A673 (cell line): Measurements from ENCODE around the gene ENOX1. TPM values are rescaled to one million over a fixed set of nuclear protein-coding genes. Genes with fewer than 3 reads are reported as not detected.

ENCODE experiments used
- BruUV-seq: library from RNA; stranded (reverse); fragments of 400-500 nt; replicated peaks from 2 replicates; lab custom pipeline; 2021; lab: Mats Ljungman, UMichigan
- CTCF ChIA-PET: fragments of 300-600 bp; sonication (Branson Sonifier 250); formaldehyde crosslinking; loops from one replicate; lab custom pipeline; 2022; ENCODE audit warnings: antibody characterized with exemption; lab: Charles Lee
- POLR2A ChIA-PET: fragments of 300-600 bp; sonication (Branson Sonifier 250); formaldehyde crosslinking; loops from one replicate; lab custom pipeline; 2022; ENCODE audit warnings: antibody characterized with exemption; ENCODE audit not compliant: low non-redundant PET; lab: Charles Lee
- DNase-seq: peaks from one replicate; pipeline ENCODE4 v3.0.0-alpha.2; 2015; ENCODE audit warnings: low spot score
- H3K27ac ChIP-seq: fragments of 200-600 bp; sonication (generic); 2 replicates; pipeline ENCODE4 v1.5.1; 2016; ENCODE audit warnings: mixed run types, low read depth, mild to moderate bottlenecking, mixed read lengths, antibody characterized with exemption, low read length; ENCODE audit not compliant: poor library complexity, severe bottlenecking
- H3K27me3 ChIP-seq: fragments of 200-600 bp; sonication (generic); replicated peaks from 2 replicates; pipeline ENCODE4 v1.6.1; 2017; ENCODE audit warnings: mixed run types, low read depth, mild to moderate bottlenecking, mixed read lengths, antibody characterized with exemption, low read length; ENCODE audit not compliant: insufficient read depth, poor library complexity
- H3K36me3 ChIP-seq: fragments of 200-600 bp; sonication (generic); 2 replicates; pipeline ENCODE4 v1.6.1; 2016; ENCODE audit warnings: mixed run types, mild to moderate bottlenecking, mixed read lengths, antibody characterized with exemption, low read length; ENCODE audit not compliant: insufficient read depth, poor library complexity, severe bottlenecking
- H3K4me1 ChIP-seq: fragments of 200-600 bp; sonication (generic); 2 replicates; pipeline ENCODE4 v1.6.1; 2017; ENCODE audit warnings: mixed run types, mild to moderate bottlenecking, mixed read lengths, antibody characterized with exemption, low read length; ENCODE audit not compliant: insufficient read depth, poor library complexity, severe bottlenecking
- H3K4me3 ChIP-seq: fragments of 200-600 bp; sonication (generic); 2 replicates; pipeline ENCODE4 v1.5.1; 2016; ENCODE audit warnings: low read depth, mixed run types, mild to moderate bottlenecking, mixed read lengths, low read length; ENCODE audit not compliant: poor library complexity, severe bottlenecking
- H3K9me3 ChIP-seq: fragments of 200-600 bp; sonication (generic); 2 replicates; pipeline ENCODE4 v1.6.1; 2016; ENCODE audit warnings: mixed run types, low read depth, mild to moderate bottlenecking, mixed read lengths, antibody characterized with exemption, low read length; ENCODE audit not compliant: poor library complexity, severe bottlenecking
- EZH2 ChIP-seq: fragments of 200-600 bp; sonication (generic); IDR thresholded peaks from 2 replicates; pipeline ENCODE4 v1.6.1; 2017; ENCODE audit warnings: borderline replicate concordance, low read depth, mild to moderate bottlenecking, mixed read lengths, antibody characterized with exemption, low read length; ENCODE audit not compliant: poor library complexity, severe bottlenecking
- intact Hi-C: fragments of 100-400 bp; cut with micrococcal nuclease; formaldehyde crosslinking; loops from one replicate; pipeline ENCODE4 v1.10.0; 2022; ENCODE audit not compliant: unreplicated experiment
- total RNA-seq: library from RNA; stranded (reverse); gene quantifications from 2 replicates; pipeline ENCODE4 v1.2.3, GENCODE V29; 2021
- TF ChIP-seq, protein P1 (sequence below): fragments of 300-800, 200-600 bp; sonication (generic); conservative IDR thresholded peaks from 2 replicates; pipeline ENCODE4 v1.5.1; 2017; ENCODE audit warnings: low read depth, mild to moderate bottlenecking, antibody characterized with exemption, low read length, moderate library complexity, mixed read lengths

Gene ENOX1
- total RNA-seq, 1 experiment from 2014 or later: 4.4 TPM

DNA sequence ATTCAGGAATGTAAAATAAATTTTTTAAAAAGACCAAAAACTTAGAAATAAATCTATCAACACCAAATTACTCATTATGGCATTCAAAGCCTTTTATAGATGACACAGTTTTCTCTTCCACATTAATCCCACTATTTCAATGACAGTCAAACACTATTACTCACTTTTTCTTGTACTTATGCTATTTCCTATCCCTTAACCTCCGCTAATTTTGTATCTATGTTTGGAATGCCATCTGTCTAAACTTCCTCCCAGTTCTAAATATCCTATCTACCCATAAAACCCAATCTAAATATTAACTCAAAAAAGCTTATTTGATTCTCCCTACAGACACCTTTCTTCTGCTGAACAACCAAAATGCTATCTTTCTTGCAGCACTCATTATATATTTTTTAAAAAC, 203.5 kb downstream of the ENOX1 start:
- CTCF ChIA-PET: no interaction called here
- no peak overlapping the region for H3K27ac ChIP-seq
- no peaks in the 10 kb centered on the region for H3K27me3 ChIP-seq
- H3K4me3 ChIP-seq: no peak overlapping the region
- intact Hi-C loops: no loop called here
- TF ChIP-seq, protein P1, sequence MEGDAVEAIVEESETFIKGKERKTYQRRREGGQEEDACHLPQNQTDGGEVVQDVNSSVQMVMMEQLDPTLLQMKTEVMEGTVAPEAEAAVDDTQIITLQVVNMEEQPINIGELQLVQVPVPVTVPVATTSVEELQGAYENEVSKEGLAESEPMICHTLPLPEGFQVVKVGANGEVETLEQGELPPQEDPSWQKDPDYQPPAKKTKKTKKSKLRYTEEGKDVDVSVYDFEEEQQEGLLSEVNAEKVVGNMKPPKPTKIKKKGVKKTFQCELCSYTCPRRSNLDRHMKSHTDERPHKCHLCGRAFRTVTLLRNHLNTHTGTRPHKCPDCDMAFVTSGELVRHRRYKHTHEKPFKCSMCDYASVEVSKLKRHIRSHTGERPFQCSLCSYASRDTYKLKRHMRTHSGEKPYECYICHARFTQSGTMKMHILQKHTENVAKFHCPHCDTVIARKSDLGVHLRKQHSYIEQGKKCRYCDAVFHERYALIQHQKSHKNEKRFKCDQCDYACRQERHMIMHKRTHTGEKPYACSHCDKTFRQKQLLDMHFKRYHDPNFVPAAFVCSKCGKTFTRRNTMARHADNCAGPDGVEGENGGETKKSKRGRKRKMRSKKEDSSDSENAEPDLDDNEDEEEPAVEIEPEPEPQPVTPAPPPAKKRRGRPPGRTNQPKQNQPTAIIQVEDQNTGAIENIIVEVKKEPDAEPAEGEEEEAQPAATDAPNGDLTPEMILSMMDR: no peak
- no peak for TF ChIP-seq EZH2
- POLR2A ChIA-PET: no interaction called here
- no peak for DNase-seq
- no peaks in the 10 kb centered on the region for H3K9me3 ChIP-seq
- H3K36me3 ChIP-seq: no peaks in the 10 kb centered on the region
- BruUV-seq: no TSS peak
- H3K4me1 ChIP-seq: no peaks in the 10 kb centered on the region

DNA sequence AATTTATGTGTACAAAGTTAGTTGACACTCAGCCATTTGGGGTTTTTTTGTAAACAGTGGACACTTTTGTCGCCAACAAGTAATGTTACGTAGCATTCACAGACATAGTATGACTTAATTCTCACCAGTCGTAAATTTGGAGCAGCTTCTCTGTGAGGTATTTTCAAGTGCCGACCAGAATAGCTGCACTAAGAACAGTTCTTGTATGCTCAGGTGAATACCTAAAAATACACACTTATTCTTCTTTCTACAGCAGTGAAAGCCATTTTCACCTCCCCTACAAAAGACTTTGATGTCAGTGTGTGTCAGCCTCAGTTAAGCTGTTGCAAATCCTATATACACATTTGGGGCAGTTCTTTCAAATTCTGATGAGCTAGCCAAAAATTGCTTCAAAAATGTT, 206.5 kb downstream of the ENOX1 start:
- BruUV-seq: no TSS peak
- POLR2A ChIA-PET: no interaction called here

DNA sequence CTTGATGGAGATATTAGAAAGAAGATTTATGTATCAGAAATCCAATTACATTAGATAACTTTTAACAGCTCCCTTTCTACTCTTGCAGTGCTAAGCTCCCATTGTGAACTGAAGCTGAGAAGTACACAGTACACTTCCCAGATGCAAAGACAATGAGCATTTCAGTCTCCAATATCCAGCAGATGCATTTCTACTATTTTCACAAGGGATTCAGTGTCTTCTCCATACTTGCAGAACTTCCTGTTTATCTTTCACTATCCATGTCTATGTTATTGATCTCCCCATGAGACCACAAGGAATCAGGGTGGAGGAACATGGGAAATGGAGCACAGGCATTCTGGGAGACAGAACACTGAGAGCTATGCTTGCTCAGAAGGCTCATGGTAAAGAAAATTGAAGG, 207.5 kb downstream of the ENOX1 start:
- BruUV-seq: no TSS peak
- DNase-seq: no peak
- Histone ChIP-seq H3K27ac (no peak overlapping the region), H3K36me3 (no peaks in the 10 kb centered on the region), H3K4me3 (no peak overlapping the region), H3K9me3 (no peaks in the 10 kb centered on the region), H3K4me1 (peaks cover under 1% of the 10 kb centered on the region), H3K27me3 (no peaks in the 10 kb centered on the region)
- intact Hi-C loops: no loop called here
- TF ChIP-seq EZH2: no peak
- TF ChIP-seq, protein P1: no peak
- ChIA-PET CTCF (no interaction called here), POLR2A (no interaction called here)

More for the DNA sequence above, 206.5 kb downstream of the ENOX1 start:
- intact Hi-C loops: no loop called here
- Histone ChIP-seq H3K9me3 (no peaks in the 10 kb centered on the region), H3K36me3 (no peaks in the 10 kb centered on the region), H3K4me1 (no peaks in the 10 kb centered on the region), H3K4me3 (no peak overlapping the region), H3K27ac (no peak overlapping the region), H3K27me3 (no peaks in the 10 kb centered on the region)
- no peak for DNase-seq
- CTCF ChIA-PET: no interaction called here
- TF ChIP-seq, protein P1: no peak
- no peak for TF ChIP-seq EZH2
